CD14-positive monocyte (primary cell): ENCODE results near the gene DEPDC4. TPM values are rescaled to one million over a fixed set of nuclear protein-coding genes. Genes with fewer than 3 reads are reported as not detected.
A peak's percentile ranks its signal among the peaks of the same experiment; 100 is the strongest.
"Not testable (repeated sequence)": the region's sequence is repeated elsewhere in the genome, so short reads cannot be mapped to it uniquely, and the experiment has no call there.

Experiments
- DNase-seq, 3 donors: peaks; one replicate each; pipeline ENCODE4 v3.0.0-alpha.2; 2011 to 2022
- H2AFZ ChIP-seq: 2 replicates; pipeline ENCODE4 v1.6.0; 2012; ENCODE audit warnings: mild to moderate bottlenecking, low read depth, low read length, inconsistent platforms; ENCODE audit not compliant: insufficient read depth, poor library complexity, severe bottlenecking
- H3K27ac ChIP-seq, 2 donors: 1 replicate in 1 of 2; 2 replicates in 1 of 2; pipeline ENCODE4 v1.5.1; 2012 to 2013; ENCODE audit warnings: low read length in 2 of 2, control low read depth in 1 of 2, inconsistent platforms in 1 of 2, low read depth in 1 of 2, mild to moderate bottlenecking in 1 of 2
- H3K27me3 ChIP-seq, 2 donors: one replicate each; pipeline versions ENCODE4 v1.6.0 to v1.6.1; 2011 to 2013; ENCODE audit warnings: low read length in 2 of 2; ENCODE audit not compliant: control insufficient read depth in 2 of 2, insufficient read depth in 2 of 2
- H3K36me3 ChIP-seq, 2 donors: replicated peaks in 1 of 2; 1 replicate in 1 of 2; 2 replicates in 1 of 2; pipeline versions ENCODE4 v1.5.1 to v1.6.1; 2012 to 2013; ENCODE audit warnings: low read length in 2 of 2, control low read depth in 1 of 2, inconsistent platforms in 1 of 2, mild to moderate bottlenecking in 1 of 2; ENCODE audit not compliant: insufficient read depth in 2 of 2, control insufficient read depth in 1 of 2
- H3K4me1 ChIP-seq, 2 donors: 1 replicate in 1 of 2; 2 replicates in 1 of 2; pipeline versions ENCODE4 v1.5.1 to v1.6.1; 2012 to 2013; ENCODE audit warnings: low read length in 2 of 2, control low read depth in 1 of 2, inconsistent platforms in 1 of 2, mild to moderate bottlenecking in 1 of 2, moderate library complexity in 1 of 2; ENCODE audit not compliant: insufficient read depth in 2 of 2, control insufficient read depth in 1 of 2
- H3K4me2 ChIP-seq: replicated peaks from 2 replicates; pipeline ENCODE3; 2012; ENCODE audit warnings: low read length, moderate library complexity, mild to moderate bottlenecking; ENCODE audit not compliant: poor library complexity, severe bottlenecking; ENCODE audit errors: extremely low read depth
- H3K4me3 ChIP-seq, 3 experiments: fragments of 200-600 bp in 1 of 3; sonication (generic) in 1 of 3; replicated peaks in 1 of 3; 1 replicate in 2 of 3; 2 replicates in 1 of 3; pipeline ENCODE4 v1.5.1; 2011 to 2013; ENCODE audit warnings: low read length in 3 of 3, mild to moderate bottlenecking in 3 of 3, control low read depth in 2 of 3, low read depth in 2 of 3, inconsistent platforms in 1 of 3, moderate library complexity in 1 of 3
- H3K79me2 ChIP-seq: 2 replicates; pipeline ENCODE4 v1.6.0; 2012; ENCODE audit warnings: mild to moderate bottlenecking, control low read depth, inconsistent platforms, low read length, moderate library complexity; ENCODE audit not compliant: insufficient read depth
- H3K9ac ChIP-seq: 2 replicates; pipeline ENCODE4 v1.6.0; 2017; ENCODE audit warnings: low read length, mild to moderate bottlenecking; ENCODE audit not compliant: insufficient read depth, poor library complexity, severe bottlenecking
- H3K9me3 ChIP-seq, 2 donors: replicated peaks in 1 of 2; 1 replicate in 1 of 2; 2 replicates in 1 of 2; pipeline versions ENCODE4 v1.5.1 to v1.6.1; 2012 to 2013; ENCODE audit warnings: low read length in 2 of 2, control low read depth in 1 of 2; ENCODE audit not compliant: control insufficient read depth in 1 of 2, insufficient read depth in 1 of 2
- H4K20me1 ChIP-seq: 2 replicates; pipeline ENCODE4 v1.6.0; 2012; ENCODE audit warnings: mild to moderate bottlenecking, low read length, control low read depth, moderate library complexity; ENCODE audit not compliant: insufficient read depth
- H3K27ac Mint-ChIP-seq, 7 donors: one replicate each; pipeline ENCODE4 v1.8.0; 2020; ENCODE audit warnings: mild to moderate bottlenecking in 7 of 7, mixed read lengths in 7 of 7, moderate library complexity in 6 of 7, inconsistent platforms in 2 of 7
- H3K27me3 Mint-ChIP-seq, 3 donors: one replicate each; pipeline ENCODE4 v1.8.0; 2021 to 2022; ENCODE audit warnings: low read depth in 3 of 3, mild to moderate bottlenecking in 3 of 3, mixed read lengths in 3 of 3, moderate library complexity in 3 of 3, inconsistent platforms in 1 of 3
- H3K36me3 Mint-ChIP-seq, 2 donors: one replicate each; pipeline ENCODE4 v1.8.0; 2020; ENCODE audit warnings: mixed read lengths in 2 of 2, inconsistent platforms in 1 of 2, mild to moderate bottlenecking in 1 of 2
- H3K4me1 Mint-ChIP-seq: one replicate; pipeline ENCODE4 v1.8.0; 2020; ENCODE audit warnings: mild to moderate bottlenecking, mixed read lengths
- H3K4me3 Mint-ChIP-seq, 2 donors: one replicate each; pipeline ENCODE4 v1.8.0; 2020; ENCODE audit warnings: mild to moderate bottlenecking in 2 of 2, mixed read lengths in 2 of 2, moderate library complexity in 1 of 2
- H3K9me3 Mint-ChIP-seq, 7 donors: one replicate each; pipeline ENCODE4 v1.8.0; 2020 to 2022; ENCODE audit warnings: mixed read lengths in 7 of 7, mild to moderate bottlenecking in 6 of 7, moderate library complexity in 6 of 7, inconsistent platforms in 2 of 7
- CTCF ChIP-seq: fragments of 200-600 bp; IDR thresholded peaks from one replicate; pipeline ENCODE4 v1.8.0; 2022; ENCODE audit warnings: antibody characterized with exemption, mild to moderate bottlenecking
- WGBS: methylation state at CpG from one replicate; pipeline ENCODE4 v1.1.5; 2013; ENCODE audit warnings: missing lambda C conversion rate; ENCODE audit not compliant: insufficient coverage; 5-methylcytosine and 5-hydroxymethylcytosine counted together
- intact Hi-C, 2 donors: fragments of 100-400 bp; cut with micrococcal nuclease; formaldehyde crosslinking; loops; one replicate each; pipeline versions ENCODE4 v1.15.0 to v1.15.1; 2023
- polyA plus RNA-seq, 3 donors: library from polyadenylated mRNA; depleted of rRNA in 1 of 3; unstranded in 2 of 3; stranded (reverse) in 1 of 3; fragments of 300-500 nt in 2 of 3; fragments of >200 nt in 1 of 3; fragmentation: Illumina TruSeq in 2 of 3; gene quantifications; 1 replicate in 2 of 3; 2 replicates in 1 of 3; pipeline ENCODE4 v1.2.3, GENCODE V29; 2012 to 2021

Gene DEPDC4
- polyA plus RNA-seq, 3 donors: 0.25 TPM; not detected in 2

- Histone ChIP-seq H3K4me3 (no peak overlapping the region), H3K9ac (no peak overlapping the region), H3K27ac (no peak overlapping the region), H3K9me3 (peaks cover 9 to 18% of the 10 kb centered on the region in 2 donors), H3K4me2 (no peak overlapping the region), H3K36me3 (peaks cover 52 to 77% of the 10 kb centered on the region in 2 donors), H3K27me3 (no peaks in the 10 kb centered on the region), H3K79me2 (no peaks in the 10 kb centered on the region), H4K20me1 (no peaks in the 10 kb centered on the region), H3K4me1 (no peaks in the 10 kb centered on the region), H2AFZ (no peak overlapping the region)
- Mint-ChIP-seq H3K27me3 (no peaks in the 10 kb centered on the region), H3K4me1 (no peaks in the 10 kb centered on the region), H3K9me3 (peaks cover 24 to 42% (median 38%) of the 10 kb centered on the region in 7 donors), H3K36me3 (peaks cover 80 to 85% of the 10 kb centered on the region in 2 donors), H3K4me3 (no peak overlapping the region), H3K27ac (peak overlapping the region in 3 of 7 donors; percentile 1 to 23 (median 20))
- WGBS: no CpG with 5 or more reads among the region's 1 CpG
- no peak for TF ChIP-seq CTCF
- no peak for DNase-seq
- intact Hi-C loops: no loop called here
Observed at GRCh38 chr12:100302081-100302480, 35.2 kb upstream of the DEPDC4 start.

- DNase-seq: peak in 1 of 3 donors; percentile 4
- Histone ChIP-seq H3K9me3 (no peaks in the 10 kb centered on the region), H3K9ac (no peak overlapping the region), H3K4me3 (no peak overlapping the region), H3K27me3 (no peaks in the 10 kb centered on the region), H3K27ac (no peak overlapping the region), H3K4me1 (no peaks in the 10 kb centered on the region), H3K36me3 (peaks cover 40 to 71% of the 10 kb centered on the region in 2 donors), H2AFZ (no peak overlapping the region), H4K20me1 (no peaks in the 10 kb centered on the region), H3K4me2 (no peak overlapping the region), H3K79me2 (no peaks in the 10 kb centered on the region)
- H3K27me3 Mint-ChIP-seq: no peaks in the 10 kb centered on the region
- H3K4me3 Mint-ChIP-seq: no peak overlapping the region
- no peaks in the 10 kb centered on the region for H3K4me1 Mint-ChIP-seq
- peaks cover 53 to 73% of the 10 kb centered on the region in 2 donors for H3K36me3 Mint-ChIP-seq
- WGBS: 100% methylated on average over 1 of the region's 4 CpGs
- H3K27ac Mint-ChIP-seq: peak overlapping the region in 3 of 7 donors; percentile 10 to 66 (median 32)
- H3K9me3 Mint-ChIP-seq: peaks cover 2 to 11% (median 6%) of the 10 kb centered on the region in 7 donors
- intact Hi-C loops: no loop called here
- no peak for TF ChIP-seq CTCF
Observed at GRCh38 chr12:100295764-100296555, 29.1 kb upstream of the DEPDC4 start.

GRCh38 chr12:100294366-100294765 is 27.5 kb upstream of the DEPDC4 start:
- intact Hi-C loops, H3K27ac ChIP-seq, H3K27me3 ChIP-seq, H3K79me2 ChIP-seq, H3K27ac Mint-ChIP-seq, DNase-seq, H3K4me2 ChIP-seq, H4K20me1 ChIP-seq, H3K9me3 ChIP-seq, H3K4me3 Mint-ChIP-seq, H3K4me1 ChIP-seq, H3K9ac ChIP-seq, H3K27me3 Mint-ChIP-seq, H3K9me3 Mint-ChIP-seq, H3K4me1 Mint-ChIP-seq, H3K4me3 ChIP-seq, H2AFZ ChIP-seq: not testable (repeated sequence)
- peaks cover 50 to 72% of the 10 kb centered on the region in 2 donors for H3K36me3 Mint-ChIP-seq
- WGBS: no CpG with 5 or more reads among the region's 24 CpGs
- H3K36me3 ChIP-seq: peaks cover 26 to 70% of the 10 kb centered on the region in 2 donors
